ENCODE measurements around the gene NR3C1. TPM values are rescaled to one million over a fixed set of nuclear protein-coding genes. Genes with fewer than 3 reads are reported as not detected.

The NR3C1 gene
- total RNA-seq, 1 experiment from 2014 or later: 17.5 TPM

DNA sequence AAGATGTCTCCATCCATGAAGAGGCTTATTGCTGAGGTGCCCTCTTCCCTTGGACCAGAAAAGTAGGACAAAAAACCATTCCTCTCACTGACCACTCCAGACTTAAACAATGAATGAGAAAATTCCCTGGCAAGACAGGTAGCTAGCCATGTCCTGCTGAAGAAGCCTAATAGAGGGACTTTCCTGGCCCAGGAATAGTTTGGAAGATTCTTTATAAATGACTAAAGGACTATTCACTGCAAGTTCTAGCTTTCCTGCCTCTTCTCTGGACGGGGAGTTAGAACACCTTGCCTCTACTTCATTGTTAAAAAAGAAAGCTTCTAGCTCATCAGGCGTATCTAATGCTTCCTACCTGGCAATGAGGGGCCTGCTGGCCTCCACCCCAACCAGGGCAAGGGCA, 153.6 kb downstream of the NR3C1 start:
- H3K4me3 Mint-ChIP-seq (ENCODE audit: unreplicated experiment): no peak overlapping the region
- POLR2A ChIA-PET: no interaction called here
- H3K9me3 Mint-ChIP-seq (ENCODE audit: unreplicated experiment): peaks cover 2% of the 10 kb centered on the region
- H3K36me3 Mint-ChIP-seq (ENCODE audit: insufficient read depth, unreplicated experiment): no peaks in the 10 kb centered on the region
- peaks cover 16% of the 10 kb centered on the region for H3K4me1 Mint-ChIP-seq (ENCODE audit: low read depth, unreplicated experiment)
- H3K27ac Mint-ChIP-seq (ENCODE audit: unreplicated experiment): no peak overlapping the region
- no peaks in the 10 kb centered on the region for H3K27me3 Mint-ChIP-seq (ENCODE audit: insufficient read depth, unreplicated experiment)
- Histone ChIP-seq H3K4me3 (ENCODE audit: low read depth, low read length) (no peak overlapping the region), H3K27me3 (replicated peaks; ENCODE audit: control insufficient read depth, insufficient read depth, low read length) (no peaks in the 10 kb centered on the region), H3K36me3 (ENCODE audit: control insufficient read depth, insufficient read depth, low read length) (no peaks in the 10 kb centered on the region), H3K9me3 (no peaks in the 10 kb centered on the region), H3K4me1 (peaks cover 18% of the 10 kb centered on the region)
- intact Hi-C loops (cut with micrococcal nuclease; ENCODE audit: unreplicated experiment): no loop called here
- TF ChIP-seq CTCF (IDR thresholded peaks at IDR 0.05; ENCODE audit: insufficient read depth in 1 of 2, low read depth in 1 of 2, low read length in 1 of 2, severe bottlenecking in 1 of 2, unreplicated experiment in 1 of 2): no peak
- BruUV-seq (replicated peaks): no TSS peak
- no peak for DNase-seq
- CTCF ChIA-PET: interaction anchor here (0.5 kb wide), 1 partner anchor 62 kb away, joined by 7 read pairs; no protein-coding TSS in a partner anchor

GRCh38 chr5:143248822-143249579, 154.5 kb downstream of the NR3C1 start:
- H3K4me3 ChIP-seq (ENCODE audit: low read depth, low read length): no peak overlapping the region
- peaks cover 24% of the 10 kb centered on the region for H3K4me1 ChIP-seq
- intact Hi-C loops (cut with micrococcal nuclease; ENCODE audit: unreplicated experiment): no loop called here
- no peak for DNase-seq
- Mint-ChIP-seq H3K27ac (ENCODE audit: unreplicated experiment) (no peak overlapping the region), H3K4me3 (ENCODE audit: unreplicated experiment) (no peak overlapping the region), H3K27me3 (ENCODE audit: insufficient read depth, unreplicated experiment) (no peaks in the 10 kb centered on the region), H3K9me3 (ENCODE audit: unreplicated experiment) (peaks cover 8% of the 10 kb centered on the region), H3K36me3 (ENCODE audit: insufficient read depth, unreplicated experiment) (no peaks in the 10 kb centered on the region), H3K4me1 (ENCODE audit: low read depth, unreplicated experiment) (peaks cover 24% of the 10 kb centered on the region)
- BruUV-seq (replicated peaks): no TSS peak
- H3K36me3 ChIP-seq (ENCODE audit: control insufficient read depth, insufficient read depth, low read length): no peaks in the 10 kb centered on the region
- POLR2A ChIA-PET: no interaction called here
- H3K27me3 ChIP-seq (replicated peaks; ENCODE audit: control insufficient read depth, insufficient read depth, low read length): no peaks in the 10 kb centered on the region
- no peaks in the 10 kb centered on the region for H3K9me3 ChIP-seq
- no peak for TF ChIP-seq CTCF (IDR thresholded peaks at IDR 0.05; ENCODE audit: insufficient read depth in 1 of 2, low read depth in 1 of 2, low read length in 1 of 2, severe bottlenecking in 1 of 2, unreplicated experiment in 1 of 2)
- CTCF ChIA-PET: no interaction called here

DNA sequence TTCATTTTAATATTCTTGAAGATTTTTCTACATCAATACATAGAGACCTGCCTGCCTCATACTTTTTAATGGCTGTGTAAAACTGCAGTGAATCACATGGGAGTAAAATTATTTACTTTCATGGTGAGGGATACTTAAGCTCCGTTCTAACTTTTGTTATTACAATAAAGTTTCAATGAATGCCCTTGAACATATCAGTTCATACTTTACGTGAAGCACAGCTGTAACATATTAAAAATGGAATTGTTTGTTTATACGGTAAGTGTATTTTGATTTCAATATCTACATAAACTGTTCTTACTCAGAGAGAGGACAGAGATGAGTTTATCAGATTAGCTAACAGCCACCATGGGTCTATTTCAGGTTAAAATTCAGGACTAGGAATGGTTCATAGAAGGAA, 155.1 kb downstream of the NR3C1 start:
- Mint-ChIP-seq H3K4me3 (ENCODE audit: unreplicated experiment) (no peak overlapping the region), H3K27ac (ENCODE audit: unreplicated experiment) (no peak overlapping the region), H3K27me3 (ENCODE audit: insufficient read depth, unreplicated experiment) (no peaks in the 10 kb centered on the region), H3K36me3 (ENCODE audit: insufficient read depth, unreplicated experiment) (no peaks in the 10 kb centered on the region), H3K9me3 (ENCODE audit: unreplicated experiment) (peaks cover 8% of the 10 kb centered on the region), H3K4me1 (ENCODE audit: low read depth, unreplicated experiment) (peaks cover 30% of the 10 kb centered on the region)
- no TSS peak for BruUV-seq (replicated peaks)
- CTCF ChIA-PET: no interaction called here
- no peaks in the 10 kb centered on the region for H3K36me3 ChIP-seq (ENCODE audit: control insufficient read depth, insufficient read depth, low read length)
- intact Hi-C loops (cut with micrococcal nuclease; ENCODE audit: unreplicated experiment): no loop called here
- peaks cover 29% of the 10 kb centered on the region for H3K4me1 ChIP-seq
- no peak for TF ChIP-seq CTCF (IDR thresholded peaks at IDR 0.05; ENCODE audit: insufficient read depth in 1 of 2, low read depth in 1 of 2, low read length in 1 of 2, severe bottlenecking in 1 of 2, unreplicated experiment in 1 of 2)
- no peak overlapping the region for H3K4me3 ChIP-seq (ENCODE audit: low read depth, low read length)
- POLR2A ChIA-PET: no interaction called here
- no peaks in the 10 kb centered on the region for H3K27me3 ChIP-seq (replicated peaks; ENCODE audit: control insufficient read depth, insufficient read depth, low read length)
- H3K9me3 ChIP-seq: no peaks in the 10 kb centered on the region
- no peak for DNase-seq
